ENCODE results near the gene RAB11FIP3.

DNA sequence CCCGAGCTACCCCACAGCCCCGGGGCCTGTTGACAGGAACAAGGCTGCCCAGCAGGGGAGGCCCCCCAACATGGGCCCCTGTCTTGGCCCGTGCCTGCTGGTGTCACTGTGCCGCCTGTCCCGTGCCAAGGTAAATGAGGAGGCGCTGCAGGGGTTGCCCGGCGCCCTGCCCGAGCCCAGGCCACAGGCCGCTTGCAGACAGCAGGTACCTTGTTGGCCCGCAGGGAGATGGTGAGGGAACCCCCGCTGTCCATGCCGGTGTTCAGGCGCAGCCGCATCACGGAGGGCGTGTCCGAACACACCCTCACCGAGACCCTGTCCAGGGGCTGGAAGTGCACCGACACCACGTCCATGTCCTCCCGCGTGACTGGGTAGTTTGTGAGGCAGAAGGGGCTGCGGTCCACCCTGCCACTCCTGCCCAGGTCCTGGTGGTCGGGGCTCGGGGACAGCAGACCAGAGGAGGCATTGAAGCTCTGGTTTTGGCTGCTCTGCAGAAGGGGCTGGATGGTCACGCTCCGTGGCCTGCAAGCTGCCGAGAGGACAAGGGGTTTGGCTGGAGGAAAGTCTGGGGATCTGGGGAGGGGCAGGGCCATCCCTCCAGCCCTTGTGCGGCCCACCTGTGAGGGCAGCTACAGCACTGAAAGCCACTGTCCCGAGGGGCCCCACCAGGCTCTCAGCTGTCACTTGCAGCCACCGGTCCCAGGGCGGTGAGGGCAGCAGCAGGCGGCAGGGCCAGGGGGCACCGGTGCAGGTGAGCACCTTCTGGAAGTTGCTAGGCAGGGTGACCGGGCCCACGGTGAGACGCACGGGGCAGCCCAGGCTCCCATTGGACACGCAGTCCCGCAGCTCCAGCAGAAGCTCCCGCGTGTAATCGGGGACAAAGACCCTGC is 49.3 kb upstream of the RAB11FIP3 start:
- TF ChIP-seq, protein P1, sequence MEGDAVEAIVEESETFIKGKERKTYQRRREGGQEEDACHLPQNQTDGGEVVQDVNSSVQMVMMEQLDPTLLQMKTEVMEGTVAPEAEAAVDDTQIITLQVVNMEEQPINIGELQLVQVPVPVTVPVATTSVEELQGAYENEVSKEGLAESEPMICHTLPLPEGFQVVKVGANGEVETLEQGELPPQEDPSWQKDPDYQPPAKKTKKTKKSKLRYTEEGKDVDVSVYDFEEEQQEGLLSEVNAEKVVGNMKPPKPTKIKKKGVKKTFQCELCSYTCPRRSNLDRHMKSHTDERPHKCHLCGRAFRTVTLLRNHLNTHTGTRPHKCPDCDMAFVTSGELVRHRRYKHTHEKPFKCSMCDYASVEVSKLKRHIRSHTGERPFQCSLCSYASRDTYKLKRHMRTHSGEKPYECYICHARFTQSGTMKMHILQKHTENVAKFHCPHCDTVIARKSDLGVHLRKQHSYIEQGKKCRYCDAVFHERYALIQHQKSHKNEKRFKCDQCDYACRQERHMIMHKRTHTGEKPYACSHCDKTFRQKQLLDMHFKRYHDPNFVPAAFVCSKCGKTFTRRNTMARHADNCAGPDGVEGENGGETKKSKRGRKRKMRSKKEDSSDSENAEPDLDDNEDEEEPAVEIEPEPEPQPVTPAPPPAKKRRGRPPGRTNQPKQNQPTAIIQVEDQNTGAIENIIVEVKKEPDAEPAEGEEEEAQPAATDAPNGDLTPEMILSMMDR (IDR thresholded peaks at IDR 0.05), result no peak
- no peak for TF ChIP-seq POLR2A (IDR thresholded peaks at IDR 0.05)

Measured in adrenal gland (tissue), 5 donors.